Nephron progenitor cell (in vitro differentiated cells): ENCODE measurements around the gene RBM15.

ENCODE experiments used
- DNase-seq: peaks from one replicate; pipeline ENCODE4 v3.0.0; 2021
- H3K27ac Mint-ChIP-seq: 2 replicates; pipeline ENCODE4 v1.8.0; 2021; ENCODE audit warnings: mild to moderate bottlenecking, moderate library complexity, mixed read lengths
- H3K27me3 Mint-ChIP-seq: 2 replicates; pipeline ENCODE4 v1.8.0; 2021; ENCODE audit warnings: mild to moderate bottlenecking, low read depth, mixed read lengths; ENCODE audit not compliant: poor library complexity
- H3K36me3 Mint-ChIP-seq: 2 replicates; pipeline ENCODE4 v1.8.0; 2021; ENCODE audit warnings: low read depth, mixed read lengths
- H3K4me1 Mint-ChIP-seq: 2 replicates; pipeline ENCODE4 v1.8.0; 2021; ENCODE audit warnings: mixed read lengths
- H3K4me3 Mint-ChIP-seq: 2 replicates; pipeline ENCODE4 v1.8.0; 2021; ENCODE audit warnings: mild to moderate bottlenecking, moderate library complexity, mixed read lengths
- H3K9me3 Mint-ChIP-seq: 2 replicates; pipeline ENCODE4 v1.8.0; 2021; ENCODE audit warnings: mild to moderate bottlenecking, moderate library complexity, mixed read lengths
- TF ChIP-seq, protein P1 (sequence below): fragments of 200-600 bp; sonication (generic); IDR thresholded peaks from 2 replicates; pipeline ENCODE4 v1.5.0; 2021; ENCODE audit warnings: antibody characterized with exemption

Gene RBM15

DNA sequence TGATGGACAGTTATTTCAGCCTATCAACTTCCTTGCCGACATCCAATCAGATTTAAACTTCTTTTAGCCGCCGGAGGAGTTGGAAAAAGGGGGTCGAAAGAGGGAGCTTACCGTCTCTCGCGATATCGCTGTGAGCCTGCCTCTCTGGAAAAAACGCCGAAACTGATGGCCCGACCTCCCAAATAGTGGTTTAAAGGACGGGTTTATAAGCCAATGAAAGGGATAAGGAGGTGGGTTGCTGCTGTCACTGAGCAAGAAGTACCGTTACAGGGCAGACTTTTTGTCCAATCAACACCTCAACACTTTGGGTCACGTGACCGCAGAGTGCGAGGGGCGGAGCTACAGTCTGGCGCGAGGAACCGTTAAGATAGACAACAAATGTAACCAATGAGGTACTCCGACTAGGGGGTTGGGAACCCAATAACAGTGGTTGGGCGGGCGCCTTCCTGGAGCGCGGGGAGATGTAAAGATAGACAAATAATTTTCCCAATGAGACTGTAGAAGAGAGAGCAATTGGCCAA is at the start of gene RBM15:
TSS of gene RBM15 (plus strand) at position 492 of the 521 bp plus-strand sequence. CDS start at position 521, 29 bp downstream.
- H3K4me1 Mint-ChIP-seq = peaks cover 62% of the 10 kb centered on the region
- DNase-seq = peak; percentile 94
- peaks cover 6% of the 10 kb centered on the region for H3K9me3 Mint-ChIP-seq
- TF ChIP-seq, protein P1, sequence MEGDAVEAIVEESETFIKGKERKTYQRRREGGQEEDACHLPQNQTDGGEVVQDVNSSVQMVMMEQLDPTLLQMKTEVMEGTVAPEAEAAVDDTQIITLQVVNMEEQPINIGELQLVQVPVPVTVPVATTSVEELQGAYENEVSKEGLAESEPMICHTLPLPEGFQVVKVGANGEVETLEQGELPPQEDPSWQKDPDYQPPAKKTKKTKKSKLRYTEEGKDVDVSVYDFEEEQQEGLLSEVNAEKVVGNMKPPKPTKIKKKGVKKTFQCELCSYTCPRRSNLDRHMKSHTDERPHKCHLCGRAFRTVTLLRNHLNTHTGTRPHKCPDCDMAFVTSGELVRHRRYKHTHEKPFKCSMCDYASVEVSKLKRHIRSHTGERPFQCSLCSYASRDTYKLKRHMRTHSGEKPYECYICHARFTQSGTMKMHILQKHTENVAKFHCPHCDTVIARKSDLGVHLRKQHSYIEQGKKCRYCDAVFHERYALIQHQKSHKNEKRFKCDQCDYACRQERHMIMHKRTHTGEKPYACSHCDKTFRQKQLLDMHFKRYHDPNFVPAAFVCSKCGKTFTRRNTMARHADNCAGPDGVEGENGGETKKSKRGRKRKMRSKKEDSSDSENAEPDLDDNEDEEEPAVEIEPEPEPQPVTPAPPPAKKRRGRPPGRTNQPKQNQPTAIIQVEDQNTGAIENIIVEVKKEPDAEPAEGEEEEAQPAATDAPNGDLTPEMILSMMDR = no peak
- H3K27me3 Mint-ChIP-seq = no peaks in the 10 kb centered on the region
- no peak within 1 kb of the TSS for H3K4me3 Mint-ChIP-seq
- peaks cover 38% of the 10 kb centered on the region for H3K36me3 Mint-ChIP-seq
- no peak within 1 kb of the TSS for H3K27ac Mint-ChIP-seq

- H3K27ac Mint-ChIP-seq = peak overlapping the region; percentile 78
- no peak overlapping the region for H3K4me3 Mint-ChIP-seq
Observed at GRCh38 chr1:110291241-110292030, 47.7 kb upstream of the RBM15 start.

DNA sequence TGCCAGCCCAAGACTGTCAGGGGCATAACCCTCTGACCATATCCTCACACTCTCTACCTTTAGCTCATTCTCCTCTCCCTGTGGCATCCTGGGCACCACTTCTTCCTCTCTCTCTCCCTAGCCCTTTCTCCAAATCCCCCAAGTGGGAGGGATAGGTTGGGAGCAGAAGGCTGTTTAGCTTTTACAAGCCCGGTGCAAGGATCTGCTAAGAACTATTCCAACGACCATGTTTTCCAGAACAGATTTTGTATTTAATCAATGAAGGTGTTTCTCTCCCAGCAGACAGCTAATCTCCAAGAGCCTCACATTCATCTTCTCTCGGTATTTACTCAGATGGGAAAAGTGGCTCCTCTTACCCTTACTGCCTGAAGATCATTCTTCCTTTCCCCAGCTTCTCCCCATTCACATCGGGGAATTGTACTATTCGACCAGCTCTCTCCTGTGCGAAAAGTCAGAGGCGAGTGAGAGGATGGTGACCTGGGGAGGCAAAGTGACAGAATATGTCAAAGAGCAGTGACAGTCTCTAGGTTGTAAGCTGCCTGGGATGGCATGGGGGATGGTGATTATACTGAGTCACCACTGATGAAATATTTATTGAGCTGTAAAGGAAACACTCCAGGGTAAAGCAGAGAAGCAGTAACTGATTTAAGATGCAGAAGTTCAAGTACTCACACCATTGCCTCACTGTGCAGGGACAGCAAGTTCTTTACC is 47.0 kb upstream of the RBM15 start:
- no peak overlapping the region for H3K27ac Mint-ChIP-seq
- peaks cover 33% of the 10 kb centered on the region for H3K4me1 Mint-ChIP-seq
- no peaks in the 10 kb centered on the region for H3K9me3 Mint-ChIP-seq
- no peak for DNase-seq
- H3K27me3 Mint-ChIP-seq = peaks cover 5% of the 10 kb centered on the region
- no peaks in the 10 kb centered on the region for H3K36me3 Mint-ChIP-seq
- TF ChIP-seq, protein P1 = no peak
- H3K4me3 Mint-ChIP-seq = no peak overlapping the region

More at GRCh38 chr1:110291241-110292030, 47.7 kb upstream of the RBM15 start:
- no peak for DNase-seq
- peaks cover 3% of the 10 kb centered on the region for H3K27me3 Mint-ChIP-seq
- no peaks in the 10 kb centered on the region for H3K9me3 Mint-ChIP-seq
- no peaks in the 10 kb centered on the region for H3K36me3 Mint-ChIP-seq
- H3K4me1 Mint-ChIP-seq = peaks cover 33% of the 10 kb centered on the region
- TF ChIP-seq, protein P1 = no peak

- no peak for DNase-seq
- peaks cover 20% of the 10 kb centered on the region for H3K27me3 Mint-ChIP-seq
- TF ChIP-seq, protein P1 = no peak
Observed at GRCh38 chr1:110293601-110294104, 45.5 kb upstream of the RBM15 start.

DNA sequence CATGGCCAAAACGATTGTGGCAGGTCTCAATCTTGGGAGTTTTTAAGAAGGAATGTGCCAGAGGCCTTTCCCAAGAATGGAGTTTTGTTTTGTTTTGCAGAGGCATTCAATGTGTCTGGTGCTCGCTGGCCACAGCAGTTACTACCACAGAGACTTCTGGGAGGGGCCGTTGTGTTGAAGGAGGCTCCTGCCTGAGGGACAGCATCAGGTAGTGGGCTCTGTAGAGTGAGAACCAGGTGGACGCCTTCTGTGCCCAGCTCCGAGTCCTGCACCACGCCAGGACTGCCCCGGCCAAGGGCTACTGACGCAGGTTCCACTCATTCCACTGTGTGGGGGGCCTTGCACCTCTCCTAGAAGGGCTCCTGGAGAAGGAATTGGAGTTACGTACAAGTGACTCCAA is 44.9 kb upstream of the RBM15 start:
- DNase-seq = no peak
- no peaks in the 10 kb centered on the region for H3K9me3 Mint-ChIP-seq
- H3K4me1 Mint-ChIP-seq = peaks cover 33% of the 10 kb centered on the region
- TF ChIP-seq, protein P1 = no peak
- no peak overlapping the region for H3K27ac Mint-ChIP-seq
- H3K36me3 Mint-ChIP-seq = no peaks in the 10 kb centered on the region
- no peak overlapping the region for H3K4me3 Mint-ChIP-seq
- peaks cover 25% of the 10 kb centered on the region for H3K27me3 Mint-ChIP-seq

More at GRCh38 chr1:110293601-110294104, 45.5 kb upstream of the RBM15 start:
- Mint-ChIP-seq H3K27ac (no peak overlapping the region), H3K4me1 (peaks cover 33% of the 10 kb centered on the region), H3K9me3 (no peaks in the 10 kb centered on the region), H3K36me3 (no peaks in the 10 kb centered on the region), H3K4me3 (no peak overlapping the region)
